Liver (tissue), 9 donors: ENCODE data around the gene SUPT4H1. TPM values are rescaled to one million over a fixed set of nuclear protein-coding genes. Genes with fewer than 3 reads are reported as not detected.

Source experiments
- DNase-seq: peaks from one replicate; pipeline ENCODE4 v3.0.0-alpha.2; 2017; ENCODE audit warnings: low spot score
- H3K27ac ChIP-seq, 2 donors: one replicate each; pipeline ENCODE4 v1.7.0; 2013; ENCODE audit warnings: inconsistent platforms in 2 of 2, low read length in 2 of 2, control low read depth in 1 of 2, low read depth in 1 of 2, mild to moderate bottlenecking in 1 of 2
- H3K27me3 ChIP-seq, 4 donors: one replicate each; pipeline versions ENCODE4 v1.6.1 to v1.7.0; 2013; ENCODE audit warnings: low read length in 3 of 4, inconsistent platforms in 1 of 4, mild to moderate bottlenecking in 1 of 4, moderate library complexity in 1 of 4; ENCODE audit not compliant: control insufficient read depth in 4 of 4, insufficient read depth in 4 of 4
- H3K36me3 ChIP-seq, 4 donors: one replicate each; pipeline versions ENCODE4 v1.6.1 to v1.7.0; 2013; ENCODE audit warnings: low read length in 3 of 4, mild to moderate bottlenecking in 3 of 4, low read depth in 1 of 4, moderate library complexity in 1 of 4; ENCODE audit not compliant: control insufficient read depth in 4 of 4, insufficient read depth in 3 of 4
- H3K4me1 ChIP-seq, 4 donors: one replicate each; pipeline versions ENCODE4 v1.6.1 to v1.7.0; 2013; ENCODE audit warnings: low read length in 3 of 4, mild to moderate bottlenecking in 3 of 4, moderate library complexity in 1 of 4; ENCODE audit not compliant: control insufficient read depth in 4 of 4, insufficient read depth in 4 of 4
- H3K4me3 ChIP-seq, 3 donors: one replicate each; pipeline versions ENCODE4 v1.6.1 to v1.7.0; 2013; ENCODE audit warnings: low read length in 3 of 3, control low read depth in 1 of 3, low read depth in 1 of 3, mild to moderate bottlenecking in 1 of 3
- H3K9ac ChIP-seq, 2 donors: one replicate each; pipeline ENCODE4 v1.7.0; 2013; ENCODE audit warnings: low read length in 2 of 2, mild to moderate bottlenecking in 2 of 2, moderate library complexity in 2 of 2, control low read depth in 1 of 2, low read depth in 1 of 2
- H3K9me3 ChIP-seq, 4 donors: one replicate each; pipeline versions ENCODE4 v1.6.1 to v1.7.0; 2013; ENCODE audit warnings: low read length in 3 of 4; ENCODE audit not compliant: control insufficient read depth in 4 of 4
- ATF3 ChIP-seq: IDR thresholded peaks from 2 replicates; pipeline ENCODE4 v1.6.1; 2016; ENCODE audit warnings: antibody characterized with exemption
- CTCF ChIP-seq: fragments of 150-350 bp; IDR thresholded peaks from 2 replicates; pipeline ENCODE4 v1.5.1; 2017; ENCODE audit warnings: improper control_type of control experiment, low read depth, low read length; ENCODE audit not compliant: missing input control
- FOXA1 ChIP-seq: IDR thresholded peaks from 2 replicates; pipeline ENCODE4 v1.6.1; 2016; ENCODE audit warnings: antibody characterized with exemption
- FOXA2 ChIP-seq: IDR thresholded peaks from 2 replicates; pipeline ENCODE4 v1.6.1; 2016; ENCODE audit warnings: antibody characterized with exemption
- GABPA ChIP-seq, 2 donors: IDR thresholded peaks in 1 of 2; conservative IDR thresholded peaks in 1 of 2; 2 replicates each; pipeline ENCODE4 v1.6.1; 2016; ENCODE audit warnings: antibody characterized with exemption in 2 of 2, mild to moderate bottlenecking in 1 of 2, moderate library complexity in 1 of 2
- JUND ChIP-seq, 2 donors: IDR thresholded peaks; 2 replicates each; pipeline ENCODE4 v1.6.1; 2016; ENCODE audit warnings: antibody characterized with exemption in 2 of 2
- MAX ChIP-seq: IDR thresholded peaks from 2 replicates; pipeline ENCODE4 v1.6.1; 2016; ENCODE audit warnings: antibody characterized with exemption
- NR2F2 ChIP-seq: IDR thresholded peaks from 2 replicates; pipeline ENCODE4 v1.6.1; 2016; ENCODE audit warnings: antibody characterized with exemption
- RAD21 ChIP-seq, 2 donors: IDR thresholded peaks; 2 replicates each; pipeline ENCODE4 v1.6.1; 2016; ENCODE audit warnings: antibody characterized with exemption in 2 of 2, mild to moderate bottlenecking in 2 of 2
- REST ChIP-seq: IDR thresholded peaks from 2 replicates; pipeline ENCODE4 v1.6.1; 2016; ENCODE audit warnings: antibody characterized with exemption, mild to moderate bottlenecking
- RXRA ChIP-seq, 2 donors: IDR thresholded peaks; 2 replicates each; pipeline ENCODE4 v1.6.1; 2017 to 2018; ENCODE audit warnings: antibody characterized with exemption in 2 of 2, mild to moderate bottlenecking in 1 of 2
- SP1 ChIP-seq: IDR thresholded peaks from 2 replicates; pipeline ENCODE4 v1.6.1; 2018; ENCODE audit warnings: antibody characterized with exemption, mild to moderate bottlenecking
- TAF1 ChIP-seq: conservative IDR thresholded peaks from 2 replicates; pipeline ENCODE4 v1.6.1; 2016; ENCODE audit warnings: antibody characterized with exemption, mild to moderate bottlenecking
- YY1 ChIP-seq: IDR thresholded peaks from 2 replicates; pipeline ENCODE4 v1.6.1; 2016; ENCODE audit warnings: antibody characterized with exemption, mild to moderate bottlenecking
- ZBTB33 ChIP-seq: IDR thresholded peaks from 2 replicates; pipeline ENCODE4 v1.6.1; 2016; ENCODE audit warnings: antibody characterized with exemption
- WGBS: extraction: QIAGEN DNeasy Blood & Tissue Kit; methylation state at CpG from one replicate; pipeline ENCODE4 v1.1.7; 2013; 5-methylcytosine and 5-hydroxymethylcytosine counted together
- polyA plus RNA-seq, 2 donors: library from polyadenylated mRNA; stranded (reverse) in 1 of 2; unstranded in 1 of 2; fragments of 200-250 nt in 1 of 2; fragments of >200 nt in 1 of 2; fragmentation: Nextera tagmentation in 1 of 2; extraction: Ambion mirVana in 1 of 2; gene quantifications; one replicate each; pipeline versions ENCODE4 v1.2.1 to v1.2.3, GENCODE V29; 2013 to 2015
- total RNA-seq, 2 donors: library from RNA; depleted of rRNA; stranded (reverse); fragments of >200 nt; gene quantifications; one replicate each; pipeline ENCODE4 v1.2.3, GENCODE V29; 2014
- donor health status: healthy.
- donor health status: healthy.
- donor health status: healthy.
- donor health status: healthy.
- donor health status: healthy.

Gene SUPT4H1
- total and polyA plus RNA-seq, 4 donors = 23.3 to 59.1 (median 40.4) TPM

GRCh38 chr17:58387834-58388233, 35.8 kb upstream of the SUPT4H1 start:
- WGBS = 84% methylated on average over 1 of the region's 1 CpG
- TF ChIP-seq SP1 (no peak), RAD21 (IDR thresholded peaks at IDR 0.05) (no peak), RXRA (IDR thresholded peaks at IDR 0.05) (no peak), YY1 (no peak), NR2F2 (no peak)
- no peaks in the 10 kb centered on the region for H3K9me3 ChIP-seq
- no peaks in the 10 kb centered on the region for H3K27me3 ChIP-seq
- H3K27ac ChIP-seq = no peak overlapping the region
- DNase-seq = no peak
- no peak overlapping the region for H3K4me3 ChIP-seq
- H3K4me1 ChIP-seq = peaks cover 17 to 79% (median 65%) of the 10 kb centered on the region in 4 donors
- no peaks in the 10 kb centered on the region for H3K36me3 ChIP-seq
- no peak overlapping the region for H3K9ac ChIP-seq

GRCh38 chr17:58386708-58387107, 34.7 kb upstream of the SUPT4H1 start:
- peaks cover 21 to 80% (median 70%) of the 10 kb centered on the region in 4 donors for H3K4me1 ChIP-seq

GRCh38 chr17:58385359-58385899, 33.4 kb upstream of the SUPT4H1 start:
- Histone ChIP-seq H3K27me3 (no peaks in the 10 kb centered on the region), H3K4me1 (peaks cover 21 to 80% (median 72%) of the 10 kb centered on the region in 4 donors), H3K9me3 (no peaks in the 10 kb centered on the region), H3K9ac (no peak overlapping the region), H3K4me3 (no peak overlapping the region), H3K27ac (peak overlapping the region in 1 of 2 donors; percentile 8), H3K36me3 (no peaks in the 10 kb centered on the region)
- DNase-seq = no peak
- WGBS = 70% methylated on average over 4 of the region's 4 CpGs
- no peak for TF ChIP-seq TAF1
- TF ChIP-seq ZBTB33 = no peak
- TF ChIP-seq ATF3 = no peak
- no peak for TF ChIP-seq REST
- no peak for TF ChIP-seq RXRA (IDR thresholded peaks at IDR 0.05)
- no peak for TF ChIP-seq GABPA (IDR thresholded peaks at IDR 0.05 in 1 of 2, conservative IDR thresholded peaks at IDR 0.05 in 1 of 2)
- TF ChIP-seq CTCF = no peak
- no peak for TF ChIP-seq SP1

More at GRCh38 chr17:58386708-58387107, 34.7 kb upstream of the SUPT4H1 start:
- TF ChIP-seq FOXA1 (no peak), RAD21 (IDR thresholded peaks at IDR 0.05) (no peak), FOXA2 (no peak), MAX (no peak), YY1 (no peak), CTCF (no peak), JUND (IDR thresholded peaks at IDR 0.05) (no peak)
- DNase-seq = no peak
- no peaks in the 10 kb centered on the region for H3K9me3 ChIP-seq
- H3K27me3 ChIP-seq = no peaks in the 10 kb centered on the region
- H3K4me3 ChIP-seq = no peak overlapping the region
- WGBS = 85% methylated on average over 3 of the region's 3 CpGs
- H3K27ac ChIP-seq = no peak overlapping the region
- no peak overlapping the region for H3K9ac ChIP-seq
- no peaks in the 10 kb centered on the region for H3K36me3 ChIP-seq
